DOHH2 (cell line): ENCODE measurements around the gene RBX1.

ENCODE experiments used
- CTCF ChIP-seq: fragments of 200-600 bp; sonication (generic); IDR thresholded peaks from one replicate; pipeline ENCODE4 v1.5.1; 2014; ENCODE audit warnings: antibody characterized with exemption, mild to moderate bottlenecking, low read depth, low read length; ENCODE audit not compliant: poor library complexity, severe bottlenecking
- EZH2phosphoT487 ChIP-seq: fragments of 200-600 bp; sonication (generic); IDR thresholded peaks from 2 replicates; pipeline ENCODE4 v1.6.1; 2017; ENCODE audit warnings: borderline replicate concordance, mild to moderate bottlenecking, antibody characterized with exemption, low read length, moderate library complexity, mixed read lengths

DNA sequence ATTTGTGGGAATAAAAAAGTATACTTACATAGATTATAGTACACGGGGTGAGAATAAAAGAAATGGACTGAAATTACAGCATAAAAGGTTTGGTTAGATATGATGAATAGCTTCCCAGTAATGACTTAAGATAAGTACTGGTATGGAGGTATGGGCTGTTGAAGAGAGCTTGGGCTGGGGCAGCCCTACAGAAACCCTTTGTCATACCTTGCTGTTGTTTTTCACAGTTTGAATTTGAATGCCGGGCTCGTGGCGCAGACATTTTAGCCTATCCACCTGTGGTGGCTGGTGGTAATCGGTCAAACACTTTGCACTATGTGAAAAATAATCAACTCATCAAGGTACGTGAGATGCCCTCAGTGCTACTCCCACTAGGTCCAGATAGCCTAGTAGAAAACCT lies 42.3 kb upstream of the RBX1 start:
- no peak for TF ChIP-seq CTCF
- no peak for TF ChIP-seq EZH2phosphoT487
